HUES48 (cell line): ENCODE measurements around the gene GLT6D1.

Source experiments
- H3K27ac ChIP-seq: one replicate; pipeline ENCODE4 v1.7.0; 2013; ENCODE audit warnings: low read depth, low read length, inconsistent platforms
- H3K27me3 ChIP-seq: 2 replicates; pipeline ENCODE4 v1.6.1; 2013; ENCODE audit warnings: mild to moderate bottlenecking, low read length; ENCODE audit not compliant: control insufficient read depth, insufficient read depth
- H3K36me3 ChIP-seq: 2 replicates; pipeline ENCODE4 v1.6.1; 2013; ENCODE audit warnings: low read length; ENCODE audit not compliant: control insufficient read depth, insufficient read depth
- H3K4me1 ChIP-seq: 2 replicates; pipeline ENCODE4 v1.6.1; 2013; ENCODE audit warnings: mild to moderate bottlenecking, low read length; ENCODE audit not compliant: control insufficient read depth, insufficient read depth
- H3K4me3 ChIP-seq: 2 replicates; pipeline ENCODE4 v1.5.1; 2013; ENCODE audit warnings: mild to moderate bottlenecking, low read depth, low read length
- H3K9ac ChIP-seq: 2 replicates; pipeline ENCODE4 v1.6.1; 2013; ENCODE audit warnings: mild to moderate bottlenecking, low read depth, low read length, moderate library complexity
- H3K9me3 ChIP-seq: 2 replicates; pipeline ENCODE4 v1.6.1; 2013; ENCODE audit warnings: low read length; ENCODE audit not compliant: control insufficient read depth, insufficient read depth

GLT6D1 gene

GRCh38 chr9:135639196-135639595, at the start of gene GLT6D1:
TSS of gene GLT6D1 (minus strand) at chr9:135639540. CDS start at chr9:135639187, 353 bp downstream.
- no peak within 1 kb of the TSS for H3K4me3 ChIP-seq
- no peak within 1 kb of the TSS for H3K27ac ChIP-seq
- no peaks in the 10 kb centered on the region for H3K4me1 ChIP-seq
- H3K9ac ChIP-seq: no peak within 1 kb of the TSS
- H3K9me3 ChIP-seq: peaks cover 17% of the 10 kb centered on the region
- no peaks in the 10 kb centered on the region for H3K27me3 ChIP-seq
- H3K36me3 ChIP-seq: no peaks in the 10 kb centered on the region

GRCh38 chr9:135689011-135689410, 49.7 kb upstream of the GLT6D1 start:
- H3K9ac ChIP-seq: no peak overlapping the region
- H3K9me3 ChIP-seq: no peaks in the 10 kb centered on the region
- no peaks in the 10 kb centered on the region for H3K27me3 ChIP-seq
- no peak overlapping the region for H3K27ac ChIP-seq
- H3K4me1 ChIP-seq: no peaks in the 10 kb centered on the region
- H3K36me3 ChIP-seq: no peaks in the 10 kb centered on the region
- no peak overlapping the region for H3K4me3 ChIP-seq

- H3K36me3 ChIP-seq: no peaks in the 10 kb centered on the region
- H3K9ac ChIP-seq: no peak overlapping the region
- H3K27ac ChIP-seq: no peak overlapping the region
- H3K4me3 ChIP-seq: no peak overlapping the region
- H3K27me3 ChIP-seq: no peaks in the 10 kb centered on the region
- no peaks in the 10 kb centered on the region for H3K9me3 ChIP-seq
- H3K4me1 ChIP-seq: no peaks in the 10 kb centered on the region
Observed at GRCh38 chr9:135687216-135687615, 47.9 kb upstream of the GLT6D1 start.

- H3K27me3 ChIP-seq: no peaks in the 10 kb centered on the region
- H3K36me3 ChIP-seq: no peaks in the 10 kb centered on the region
- no peaks in the 10 kb centered on the region for H3K4me1 ChIP-seq
- H3K4me3 ChIP-seq: no peak overlapping the region
- no peaks in the 10 kb centered on the region for H3K9me3 ChIP-seq
- H3K27ac ChIP-seq: no peak overlapping the region
- H3K9ac ChIP-seq: no peak overlapping the region
Observed at GRCh38 chr9:135684691-135685090, 45.4 kb upstream of the GLT6D1 start.

- Histone ChIP-seq H3K36me3 (no peaks in the 10 kb centered on the region), H3K27me3 (no peaks in the 10 kb centered on the region), H3K27ac (no peak overlapping the region), H3K4me1 (no peaks in the 10 kb centered on the region), H3K4me3 (no peak overlapping the region), H3K9ac (no peak overlapping the region), H3K9me3 (no peaks in the 10 kb centered on the region)
Observed at GRCh38 chr9:135683401-135684034, 44.2 kb upstream of the GLT6D1 start.

GRCh38 chr9:135681161-135681560, 41.8 kb upstream of the GLT6D1 start:
- H3K27ac ChIP-seq: no peak overlapping the region
- no peaks in the 10 kb centered on the region for H3K9me3 ChIP-seq
- H3K27me3 ChIP-seq: no peaks in the 10 kb centered on the region
- no peaks in the 10 kb centered on the region for H3K36me3 ChIP-seq
- H3K4me1 ChIP-seq: no peaks in the 10 kb centered on the region
- H3K9ac ChIP-seq: no peak overlapping the region
- no peak overlapping the region for H3K4me3 ChIP-seq

- no peak overlapping the region for H3K27ac ChIP-seq
- H3K4me3 ChIP-seq: no peak overlapping the region
- H3K9ac ChIP-seq: no peak overlapping the region
- H3K9me3 ChIP-seq: no peaks in the 10 kb centered on the region
- H3K4me1 ChIP-seq: no peaks in the 10 kb centered on the region
- no peaks in the 10 kb centered on the region for H3K27me3 ChIP-seq
- H3K36me3 ChIP-seq: no peaks in the 10 kb centered on the region
Observed at GRCh38 chr9:135680056-135680455, 40.7 kb upstream of the GLT6D1 start.

- Histone ChIP-seq H3K27me3 (no peaks in the 10 kb centered on the region), H3K36me3 (no peaks in the 10 kb centered on the region), H3K4me3 (no peak overlapping the region), H3K9me3 (no peaks in the 10 kb centered on the region), H3K4me1 (no peaks in the 10 kb centered on the region), H3K9ac (no peak overlapping the region), H3K27ac (no peak overlapping the region)
Observed at GRCh38 chr9:135678236-135679017, 39.1 kb upstream of the GLT6D1 start.

- Histone ChIP-seq H3K27me3 (no peaks in the 10 kb centered on the region), H3K9me3 (no peaks in the 10 kb centered on the region), H3K36me3 (no peaks in the 10 kb centered on the region), H3K9ac (no peak overlapping the region), H3K4me1 (no peaks in the 10 kb centered on the region), H3K27ac (no peak overlapping the region), H3K4me3 (no peak overlapping the region)
Observed at GRCh38 chr9:135677641-135678168, 38.4 kb upstream of the GLT6D1 start.

GRCh38 chr9:135676891-135677290, 37.6 kb upstream of the GLT6D1 start:
- no peak overlapping the region for H3K9ac ChIP-seq
- H3K4me3 ChIP-seq: no peak overlapping the region
- no peaks in the 10 kb centered on the region for H3K36me3 ChIP-seq
- no peaks in the 10 kb centered on the region for H3K27me3 ChIP-seq
- H3K9me3 ChIP-seq: no peaks in the 10 kb centered on the region
- H3K4me1 ChIP-seq: no peaks in the 10 kb centered on the region
- no peak overlapping the region for H3K27ac ChIP-seq

GRCh38 chr9:135674977-135675376, 35.6 kb upstream of the GLT6D1 start:
- H3K4me1 ChIP-seq: no peaks in the 10 kb centered on the region
- no peak overlapping the region for H3K9ac ChIP-seq
- no peaks in the 10 kb centered on the region for H3K27me3 ChIP-seq
- H3K27ac ChIP-seq: no peak overlapping the region
- no peaks in the 10 kb centered on the region for H3K9me3 ChIP-seq
- no peaks in the 10 kb centered on the region for H3K36me3 ChIP-seq
- no peak overlapping the region for H3K4me3 ChIP-seq
